ENCODE results near the gene TFF3. TPM values are rescaled to one million over a fixed set of nuclear protein-coding genes. Genes with fewer than 3 reads are reported as not detected.

The TFF3 gene
- total and polyA plus RNA-seq, 2 of the 4 experiments (the other 2 are of a cell fraction), result not detected

DNA sequence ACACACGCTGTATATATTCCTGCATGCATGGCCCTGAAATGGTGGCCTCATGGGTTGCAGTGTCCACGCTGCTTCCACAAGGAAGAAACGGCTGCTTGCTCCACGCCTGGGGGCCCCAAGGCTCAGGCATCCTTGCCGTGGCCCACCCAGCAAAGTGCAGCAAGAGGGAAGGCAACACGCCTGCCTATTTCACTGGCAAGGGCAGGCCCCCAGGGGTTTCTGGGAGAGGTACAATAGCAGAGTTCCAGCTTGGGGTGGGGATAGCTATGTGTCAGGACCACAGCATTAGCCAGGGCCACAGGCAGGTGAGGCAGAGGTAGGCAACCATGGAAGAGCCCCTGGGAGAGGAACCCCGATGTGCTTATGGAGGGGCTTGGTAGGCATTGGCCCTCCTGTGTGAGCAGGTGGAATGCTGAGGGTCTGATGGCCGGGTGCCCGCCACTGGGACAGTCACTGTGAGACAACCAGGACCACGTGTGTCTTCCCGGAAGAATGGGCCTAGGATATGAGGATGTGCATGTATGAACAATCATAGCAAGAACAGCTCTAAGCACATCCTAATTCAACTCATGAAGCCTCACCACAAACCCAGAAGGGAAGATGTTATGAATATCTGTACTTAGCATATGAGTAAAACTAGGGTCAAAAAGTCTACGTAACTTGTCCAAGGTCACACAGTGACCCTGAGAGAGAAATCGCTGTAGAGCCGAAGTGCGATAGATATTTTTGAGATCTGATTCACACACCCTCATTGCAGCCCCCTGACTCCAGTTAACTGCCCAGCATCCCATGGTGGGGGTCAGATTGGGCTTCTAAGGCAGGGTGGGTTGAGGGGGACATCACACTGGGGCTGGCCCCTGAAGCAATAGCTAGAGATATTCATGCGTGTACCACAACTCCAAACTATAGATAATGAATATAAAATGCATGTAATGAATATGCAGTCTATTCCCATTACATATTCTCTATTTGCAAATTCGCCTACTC lies 23.8 kb upstream of the TFF3 start:
- ATAC-seq (ENCODE audit: low read depth), result no peak
- Histone ChIP-seq H2AK5ac (ENCODE audit: low read depth, low read length) (no peak overlapping the region), H3K9me3 (ENCODE audit: control insufficient read depth, insufficient read depth, low read length) (no peaks in the 10 kb centered on the region), H4K8ac (ENCODE audit: low read depth in 2 of 2, low read length in 2 of 2) (no peak overlapping the region), H3K4me3 (ENCODE audit: insufficient read depth, low read depth, low read length) (no peak overlapping the region), H2AFZ (replicated peaks; ENCODE audit: low read length, poor library complexity) (no peak overlapping the region), H2AK9ac (replicated peaks; ENCODE audit: low read depth, low read length, poor library complexity) (no peak overlapping the region), H4K5ac (ENCODE audit: low read depth, low read length) (no peak overlapping the region), H3K9me1 (ENCODE audit: insufficient read depth, low read length) (no peaks in the 10 kb centered on the region; the same call in 1 of the 2 replicates), H3K27me3 (ENCODE audit: control insufficient read depth, insufficient read depth, low read length) (peaks cover 14% of the 10 kb centered on the region), H3K4me1 (ENCODE audit: control insufficient read depth, insufficient read depth, low read length) (no peaks in the 10 kb centered on the region; the same call in 1 of the 2 replicates), H3K23ac (ENCODE audit: low read depth, low read length) (no peak overlapping the region), H3K18ac (ENCODE audit: low read depth, low read length) (no peak overlapping the region), H2BK20ac (ENCODE audit: low read depth, low read length) (no peak overlapping the region), H3K36me3 (ENCODE audit: control insufficient read depth, insufficient read depth, low read length) (no peaks in the 10 kb centered on the region), H3K27ac (ENCODE audit: insufficient read depth, low read length) (no peak overlapping the region), H2BK120ac (ENCODE audit: low read depth, low read length) (no peak overlapping the region), H3K4ac (ENCODE audit: low read depth, low read length) (no peak overlapping the region), H3K14ac (replicated peaks; ENCODE audit: low read depth, low read length) (no peak overlapping the region), H4K91ac (ENCODE audit: insufficient read depth, low read depth, low read length) (no peak overlapping the region), H3K9ac (ENCODE audit: low read depth, low read length) (no peak overlapping the region), H4K20me1 (ENCODE audit: insufficient read depth, low read length) (no peaks in the 10 kb centered on the region), H2BK5ac (ENCODE audit: low read depth, low read length, poor library complexity, severe bottlenecking) (no peak overlapping the region), H2BK15ac (ENCODE audit: low read depth, low read length) (no peak overlapping the region), H3K4me2 (ENCODE audit: low read depth, low read length) (no peak overlapping the region), H3K79me1 (ENCODE audit: low read depth in 1 of 2, low read length in 2 of 2) (no peaks in the 10 kb centered on the region), H3K56ac (ENCODE audit: extremely low read depth, insufficient read depth, low read length) (no peak overlapping the region)
- ChIA-PET CTCF (no interaction called here), POLR2A (ENCODE audit: unreplicated experiment) (no interaction called here)
- WGBS, 2 experiments (ENCODE audit: extremely low coverage in 2 of 2, insufficient read length in 1 of 2), result 66% methylated on average over 3 of the region's 17 CpGs; no CpG with 5 or more reads in 1 of the 2 experiments
- no peak for DNase-seq
- intact Hi-C loops (cut with micrococcal nuclease) (no loop called here), dilution Hi-C loops (cut with HindIII; ENCODE audit: low sequenced_read_pairs, unreplicated experiment) (no loop called here), in situ Hi-C loops (cut with MboI; ENCODE audit: low sequenced_read_pairs) (no loop called here)
- BruUV-seq (replicated peaks), result no TSS peak
- TF ChIP-seq CEBPB (IDR thresholded peaks at IDR 0.05; ENCODE audit: low read depth, low read length) (no peak), RFX5 (IDR thresholded peaks at IDR 0.05; ENCODE audit: low read depth, low read length) (no peak), POLR2A (IDR thresholded peaks at IDR 0.05; ENCODE audit: low read depth, low read length) (no peak), MXI1 (IDR thresholded peaks at IDR 0.05; ENCODE audit: borderline replicate concordance, low read depth, low read length) (no peak), RCOR1 (IDR thresholded peaks at IDR 0.05; ENCODE audit: insufficient replicate concordance, low read length) (no peak), MAZ (IDR thresholded peaks at IDR 0.05; ENCODE audit: borderline replicate concordance, low read depth, low read length) (no peak), FOS (IDR thresholded peaks at IDR 0.05; ENCODE audit: low read depth, low read length) (no peak), RAD21 (IDR thresholded peaks at IDR 0.05; ENCODE audit: low read length) (no peak), MAFK (IDR thresholded peaks at IDR 0.05; ENCODE audit: low read depth, low read length) (no peak), SMC3 (IDR thresholded peaks at IDR 0.05; ENCODE audit: low read depth, low read length) (no peak), BHLHE40 (IDR thresholded peaks at IDR 0.05; ENCODE audit: low read depth, low read length) (no peak), CHD1 (IDR thresholded peaks at IDR 0.05; ENCODE audit: low read depth, low read length) (no peak), NFE2L2 (IDR thresholded peaks at IDR 0.05; ENCODE audit: low read depth, low read length) (no peak)
- TF ChIP-seq, protein P1, sequence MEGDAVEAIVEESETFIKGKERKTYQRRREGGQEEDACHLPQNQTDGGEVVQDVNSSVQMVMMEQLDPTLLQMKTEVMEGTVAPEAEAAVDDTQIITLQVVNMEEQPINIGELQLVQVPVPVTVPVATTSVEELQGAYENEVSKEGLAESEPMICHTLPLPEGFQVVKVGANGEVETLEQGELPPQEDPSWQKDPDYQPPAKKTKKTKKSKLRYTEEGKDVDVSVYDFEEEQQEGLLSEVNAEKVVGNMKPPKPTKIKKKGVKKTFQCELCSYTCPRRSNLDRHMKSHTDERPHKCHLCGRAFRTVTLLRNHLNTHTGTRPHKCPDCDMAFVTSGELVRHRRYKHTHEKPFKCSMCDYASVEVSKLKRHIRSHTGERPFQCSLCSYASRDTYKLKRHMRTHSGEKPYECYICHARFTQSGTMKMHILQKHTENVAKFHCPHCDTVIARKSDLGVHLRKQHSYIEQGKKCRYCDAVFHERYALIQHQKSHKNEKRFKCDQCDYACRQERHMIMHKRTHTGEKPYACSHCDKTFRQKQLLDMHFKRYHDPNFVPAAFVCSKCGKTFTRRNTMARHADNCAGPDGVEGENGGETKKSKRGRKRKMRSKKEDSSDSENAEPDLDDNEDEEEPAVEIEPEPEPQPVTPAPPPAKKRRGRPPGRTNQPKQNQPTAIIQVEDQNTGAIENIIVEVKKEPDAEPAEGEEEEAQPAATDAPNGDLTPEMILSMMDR (conservative IDR thresholded peaks at IDR 0.05; ENCODE audit: low read depth, low read length), result no peak
- TF ChIP-seq, protein P2, sequence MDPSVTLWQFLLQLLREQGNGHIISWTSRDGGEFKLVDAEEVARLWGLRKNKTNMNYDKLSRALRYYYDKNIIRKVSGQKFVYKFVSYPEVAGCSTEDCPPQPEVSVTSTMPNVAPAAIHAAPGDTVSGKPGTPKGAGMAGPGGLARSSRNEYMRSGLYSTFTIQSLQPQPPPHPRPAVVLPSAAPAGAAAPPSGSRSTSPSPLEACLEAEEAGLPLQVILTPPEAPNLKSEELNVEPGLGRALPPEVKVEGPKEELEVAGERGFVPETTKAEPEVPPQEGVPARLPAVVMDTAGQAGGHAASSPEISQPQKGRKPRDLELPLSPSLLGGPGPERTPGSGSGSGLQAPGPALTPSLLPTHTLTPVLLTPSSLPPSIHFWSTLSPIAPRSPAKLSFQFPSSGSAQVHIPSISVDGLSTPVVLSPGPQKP (IDR thresholded peaks at IDR 0.05; ENCODE audit: borderline replicate concordance, low read depth, low read length), result no peak
